ENCODE measurements around the gene FITM2.

FITM2 gene

DNA sequence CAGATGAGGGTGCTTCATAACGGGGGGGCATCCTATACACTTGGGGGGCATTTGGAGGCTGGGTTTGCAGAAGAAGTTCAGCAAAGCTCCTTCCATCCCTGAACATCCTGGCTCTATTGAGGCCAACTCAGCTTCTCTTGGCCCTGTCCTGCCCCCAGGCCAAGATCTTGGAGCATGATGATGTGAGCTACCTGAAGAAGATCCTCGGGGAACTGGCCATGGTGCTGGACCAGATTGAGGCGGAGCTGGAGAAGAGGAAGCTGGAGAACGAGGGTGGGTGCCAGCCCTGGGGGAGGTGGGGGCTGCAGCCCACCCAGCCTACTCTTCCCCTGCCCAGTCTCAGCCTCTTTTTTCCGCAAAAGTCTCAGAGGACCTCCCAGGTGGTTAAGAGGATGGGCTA, 46.7 kb downstream of the FITM2 start:
- TF ChIP-seq CTCF (IDR thresholded peaks at IDR 0.05; ENCODE audit: low read depth, low read length, poor library complexity, severe bottlenecking) (no peak), EZH2phosphoT487 (IDR thresholded peaks at IDR 0.05; ENCODE audit: borderline replicate concordance, low read length) (no peak)
- Histone ChIP-seq H3K4me2 (ENCODE audit: low read length) (no peak overlapping the region), H3K27ac (ENCODE audit: low read depth, low read length) (no peak overlapping the region), H3K79me2 (ENCODE audit: control insufficient read depth, low read length) (no peaks in the 10 kb centered on the region), H3K9me3 (ENCODE audit: control insufficient read depth, insufficient read depth, low read length) (no peaks in the 10 kb centered on the region), H4K20me1 (ENCODE audit: control insufficient read depth, insufficient read depth, low read depth, low read length) (no peaks in the 10 kb centered on the region), H3K4me3 (ENCODE audit: low read length) (no peak overlapping the region), H3K27me3 (ENCODE audit: control insufficient read depth, low read length) (no peaks in the 10 kb centered on the region), H3K9me2 (replicated peaks; ENCODE audit: control insufficient read depth, low read length) (no peaks in the 10 kb centered on the region), H3K36me3 (ENCODE audit: control insufficient read depth, low read length) (no peaks in the 10 kb centered on the region), H3K4me1 (ENCODE audit: control insufficient read depth, low read length) (no peaks in the 10 kb centered on the region), H3F3A (ENCODE audit: control insufficient read depth, insufficient read depth) (no peaks in the 10 kb centered on the region)

DNA sequence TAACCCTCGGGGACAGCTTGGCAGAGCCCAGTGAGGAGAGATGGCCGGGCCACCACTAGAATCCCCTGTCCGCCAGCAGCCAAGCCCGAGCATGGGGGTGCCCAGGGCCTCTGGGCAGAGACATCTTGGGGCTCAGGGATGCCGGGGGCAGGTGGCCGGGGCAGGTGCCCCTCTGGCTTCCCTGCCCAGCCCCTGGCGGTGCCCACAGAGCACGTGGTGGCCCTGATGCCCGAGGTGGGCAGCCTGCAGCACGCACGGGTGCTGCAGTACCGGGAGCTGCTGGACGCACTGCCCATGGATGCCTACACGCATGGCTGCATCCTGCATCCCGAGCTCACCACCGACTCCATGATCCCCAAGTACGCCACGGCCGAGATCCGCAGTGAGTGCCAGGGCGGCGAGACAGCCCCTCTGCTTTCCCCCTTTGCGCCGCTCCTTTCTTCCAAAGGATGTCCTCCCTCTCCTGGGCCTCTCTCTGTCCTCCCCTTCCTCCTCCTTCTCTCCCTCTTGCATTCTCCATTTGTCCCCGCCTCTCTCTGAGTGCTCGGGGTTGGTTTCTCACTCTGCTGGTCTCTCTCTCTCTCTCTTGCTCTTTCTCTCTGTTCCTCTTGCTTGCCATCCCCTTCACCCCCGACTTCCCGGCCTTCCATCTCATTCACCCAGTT, 52.6 kb downstream of the FITM2 start:
- H3K9me2 ChIP-seq (replicated peaks; ENCODE audit: control insufficient read depth, low read length): no peaks in the 10 kb centered on the region
- no peak overlapping the region for H3K27ac ChIP-seq (ENCODE audit: low read depth, low read length)
- H3K9me3 ChIP-seq (ENCODE audit: control insufficient read depth, insufficient read depth, low read length): no peaks in the 10 kb centered on the region
- no peak overlapping the region for H3K4me3 ChIP-seq (ENCODE audit: low read length)
- H3K4me1 ChIP-seq (ENCODE audit: control insufficient read depth, low read length): no peaks in the 10 kb centered on the region
- H3F3A ChIP-seq (ENCODE audit: control insufficient read depth, insufficient read depth): no peaks in the 10 kb centered on the region
- H4K20me1 ChIP-seq (ENCODE audit: control insufficient read depth, insufficient read depth, low read depth, low read length): no peaks in the 10 kb centered on the region
- no peaks in the 10 kb centered on the region for H3K27me3 ChIP-seq (ENCODE audit: control insufficient read depth, low read length)
- TF ChIP-seq EZH2phosphoT487 (IDR thresholded peaks at IDR 0.05; ENCODE audit: borderline replicate concordance, low read length) (no peak), CTCF (IDR thresholded peaks at IDR 0.05; ENCODE audit: low read depth, low read length, poor library complexity, severe bottlenecking) (no peak)
- H3K79me2 ChIP-seq (ENCODE audit: control insufficient read depth, low read length): no peaks in the 10 kb centered on the region
- no peak overlapping the region for H3K4me2 ChIP-seq (ENCODE audit: low read length)
- H3K36me3 ChIP-seq (ENCODE audit: control insufficient read depth, low read length): no peaks in the 10 kb centered on the region

DNA sequence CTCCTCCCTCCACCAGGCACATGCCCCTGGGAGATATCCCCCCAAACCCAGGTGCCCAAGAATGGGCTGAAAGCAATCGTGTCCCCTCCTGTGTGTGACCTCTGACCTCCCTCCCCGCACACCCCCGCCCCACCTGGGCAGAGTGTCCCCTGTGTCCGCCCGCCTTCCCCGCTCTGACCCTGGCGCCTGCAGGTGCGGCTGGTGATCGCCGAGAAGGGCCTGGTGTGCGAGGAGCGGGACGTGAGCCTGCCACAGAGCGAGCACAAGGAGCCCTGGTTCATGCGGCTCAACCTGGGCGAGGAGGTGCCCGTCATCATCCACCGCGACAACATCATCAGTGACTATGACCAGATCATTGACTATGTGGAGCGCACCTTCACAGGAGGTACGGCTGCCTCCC, 54.0 kb downstream of the FITM2 start:
- Histone ChIP-seq H3K4me3 (ENCODE audit: low read length) (no peak overlapping the region), H3K4me2 (ENCODE audit: low read length) (no peak overlapping the region), H3K27ac (ENCODE audit: low read depth, low read length) (no peak overlapping the region), H3K9me2 (replicated peaks; ENCODE audit: control insufficient read depth, low read length) (no peaks in the 10 kb centered on the region), H3K79me2 (ENCODE audit: control insufficient read depth, low read length) (no peaks in the 10 kb centered on the region), H4K20me1 (ENCODE audit: control insufficient read depth, insufficient read depth, low read depth, low read length) (no peaks in the 10 kb centered on the region), H3K9me3 (ENCODE audit: control insufficient read depth, insufficient read depth, low read length) (no peaks in the 10 kb centered on the region), H3K4me1 (ENCODE audit: control insufficient read depth, low read length) (no peaks in the 10 kb centered on the region), H3F3A (ENCODE audit: control insufficient read depth, insufficient read depth) (no peaks in the 10 kb centered on the region), H3K36me3 (ENCODE audit: control insufficient read depth, low read length) (no peaks in the 10 kb centered on the region), H3K27me3 (ENCODE audit: control insufficient read depth, low read length) (no peaks in the 10 kb centered on the region)
- no peak for TF ChIP-seq EZH2phosphoT487 (IDR thresholded peaks at IDR 0.05; ENCODE audit: borderline replicate concordance, low read length)

- no peaks in the 10 kb centered on the region for H3K9me2 ChIP-seq (replicated peaks; ENCODE audit: control insufficient read depth, low read length)
- H3K4me3 ChIP-seq (ENCODE audit: low read length): no peak overlapping the region
- no peaks in the 10 kb centered on the region for H3K79me2 ChIP-seq (ENCODE audit: control insufficient read depth, low read length)
- no peak overlapping the region for H3K4me2 ChIP-seq (ENCODE audit: low read length)
- no peaks in the 10 kb centered on the region for H3F3A ChIP-seq (ENCODE audit: control insufficient read depth, insufficient read depth)
- no peak overlapping the region for H3K27ac ChIP-seq (ENCODE audit: low read depth, low read length)
- no peaks in the 10 kb centered on the region for H4K20me1 ChIP-seq (ENCODE audit: control insufficient read depth, insufficient read depth, low read depth, low read length)
- H3K36me3 ChIP-seq (ENCODE audit: control insufficient read depth, low read length): no peaks in the 10 kb centered on the region
- TF ChIP-seq CTCF (IDR thresholded peaks at IDR 0.05; ENCODE audit: low read depth, low read length, poor library complexity, severe bottlenecking) (no peak), EZH2phosphoT487 (IDR thresholded peaks at IDR 0.05; ENCODE audit: borderline replicate concordance, low read length) (no peak)
- H3K4me1 ChIP-seq (ENCODE audit: control insufficient read depth, low read length): no peaks in the 10 kb centered on the region
- H3K9me3 ChIP-seq (ENCODE audit: control insufficient read depth, insufficient read depth, low read length): no peaks in the 10 kb centered on the region
- no peaks in the 10 kb centered on the region for H3K27me3 ChIP-seq (ENCODE audit: control insufficient read depth, low read length)
These were observed 55.1 kb downstream of the FITM2 start for GRCh38 chr20:44255942-44256341.

Measured in DOHH2 (cell line).